NCI-H2081 (cell line): Measurements from ENCODE around the gene CAMTA1.
"Not testable (repeated sequence)": the region's sequence is repeated elsewhere in the genome, so short reads cannot be mapped to it uniquely, and the experiment has no call there.

Experiments used
- DNase-seq, 2 experiments: peaks; one replicate each; lab custom pipeline; 2025; lab: John Stamatoyannopoulos, UW

Gene CAMTA1

GRCh38 chr1:7313826-7314225 is 528.6 kb downstream of the CAMTA1 start:
- no peak for DNase-seq

GRCh38 chr1:7315316-7315715 is 530.1 kb downstream of the CAMTA1 start:
- DNase-seq = no peak

- DNase-seq = no peak
These were observed 530.7 kb downstream of the CAMTA1 start for GRCh38 chr1:7315946-7316345.

DNA sequence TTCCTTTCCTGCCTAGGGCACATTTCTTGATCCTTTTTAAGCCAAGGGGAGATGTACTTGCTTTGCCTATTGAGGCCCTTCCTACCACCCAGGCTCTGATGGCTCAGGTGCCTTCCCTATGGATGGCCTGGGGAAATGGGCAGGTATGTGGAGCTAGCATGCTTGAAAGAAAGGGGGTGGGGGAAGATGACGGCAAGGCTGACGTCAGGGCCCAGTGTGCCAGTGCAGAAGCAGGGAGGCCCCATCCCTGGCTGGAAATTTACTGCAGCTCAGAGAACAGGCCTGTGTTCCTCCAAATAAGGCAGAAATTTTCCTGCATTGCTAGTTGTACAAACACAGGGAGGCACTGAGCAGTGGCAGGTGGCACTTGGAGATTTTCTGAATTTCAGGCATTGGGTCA is 532.6 kb downstream of the CAMTA1 start:
- no peak for DNase-seq

- no peak for DNase-seq
These were observed 533.9 kb downstream of the CAMTA1 start for GRCh38 chr1:7319196-7319595.

GRCh38 chr1:7320661-7321060 is 535.4 kb downstream of the CAMTA1 start:
- no peak for DNase-seq

DNA sequence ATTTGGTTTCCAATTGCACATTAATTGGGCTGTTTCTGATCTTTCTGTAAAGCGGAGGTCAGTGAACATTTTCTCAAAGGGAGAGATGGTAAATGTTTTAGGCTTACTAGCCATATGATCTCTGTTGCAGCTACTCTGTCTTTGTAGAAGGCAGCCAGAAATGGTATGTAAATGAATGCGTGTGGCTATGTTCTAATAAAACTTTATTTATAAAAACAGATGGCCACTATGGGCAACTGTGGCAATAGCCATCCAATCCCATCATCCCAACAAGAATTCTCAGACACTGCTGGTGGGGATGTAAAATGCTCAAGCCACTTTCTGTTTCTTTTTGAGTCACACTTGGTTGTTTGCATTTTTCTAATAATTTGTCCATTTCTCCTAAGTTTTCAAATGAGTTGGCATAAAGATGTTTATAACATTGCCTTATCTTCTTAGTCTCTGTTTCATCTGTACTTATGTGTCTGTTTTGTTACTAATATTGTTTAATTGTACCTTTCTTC is 537.1 kb downstream of the CAMTA1 start:
- no peak for DNase-seq

DNA sequence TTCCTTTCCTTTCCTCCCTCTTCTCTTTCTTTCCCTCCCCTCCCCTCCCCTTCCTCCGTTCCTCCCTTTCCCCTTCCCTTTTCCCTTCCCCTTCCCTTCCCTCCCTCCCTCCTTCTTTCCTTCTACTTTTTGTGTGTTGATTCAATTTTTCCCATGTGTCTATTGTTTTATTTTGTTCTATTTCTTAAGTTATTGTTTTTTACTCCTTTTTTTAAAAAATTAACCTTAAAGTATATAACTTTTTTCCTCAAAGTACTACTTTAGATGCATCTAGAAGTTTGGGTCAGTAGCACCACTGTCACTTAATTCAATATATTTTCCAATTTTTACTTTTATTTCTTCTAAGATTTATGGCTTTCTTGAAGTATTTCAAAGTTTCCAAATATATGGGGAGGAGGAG is 537.7 kb downstream of the CAMTA1 start:
- no peak for DNase-seq

DNA sequence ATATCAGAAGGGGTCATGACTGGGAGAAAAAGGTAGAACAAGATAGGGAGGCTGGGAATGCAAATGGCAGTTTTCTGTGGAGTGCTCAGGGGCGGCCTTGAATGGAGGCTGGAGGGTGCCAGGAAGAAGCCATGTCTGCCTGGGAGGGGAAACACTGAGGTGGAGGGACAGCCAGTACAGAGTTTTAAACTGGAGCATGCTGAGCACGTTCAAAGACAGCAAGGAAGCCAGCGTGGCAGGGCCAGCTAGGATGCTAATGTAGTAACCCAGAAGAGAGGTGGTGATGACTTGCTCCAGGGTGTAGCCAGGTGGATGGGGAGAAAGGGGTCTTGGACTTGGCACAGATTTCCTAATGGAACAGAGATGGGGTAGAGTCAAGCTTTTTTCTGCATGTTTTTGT is 540.0 kb downstream of the CAMTA1 start:
- no peak for DNase-seq

DNA sequence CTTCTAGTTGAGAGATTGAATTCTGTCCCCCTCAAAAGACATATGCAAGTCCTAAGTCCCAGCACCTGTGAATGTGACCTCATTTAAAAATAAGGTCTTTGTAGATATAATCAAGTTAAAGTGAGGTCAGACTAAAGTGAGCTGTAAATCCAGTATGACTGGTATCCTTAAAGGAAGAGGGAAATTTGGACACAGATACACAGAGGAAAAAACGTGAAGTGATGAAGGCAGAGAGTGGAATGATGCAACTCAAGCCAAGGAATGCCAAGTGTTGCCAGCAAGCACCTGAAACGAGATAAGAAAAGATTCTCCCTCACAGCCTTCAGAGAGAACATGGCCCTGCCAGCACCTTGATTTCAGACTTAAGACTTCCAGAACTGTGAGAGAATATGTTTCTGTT is 541.1 kb downstream of the CAMTA1 start:
- no peak for DNase-seq

GRCh38 chr1:7327849-7328248 is 542.6 kb downstream of the CAMTA1 start:
- DNase-seq = no peak

- no peak for DNase-seq
These were observed 544.8 kb downstream of the CAMTA1 start for GRCh38 chr1:7329868-7330615.

DNA sequence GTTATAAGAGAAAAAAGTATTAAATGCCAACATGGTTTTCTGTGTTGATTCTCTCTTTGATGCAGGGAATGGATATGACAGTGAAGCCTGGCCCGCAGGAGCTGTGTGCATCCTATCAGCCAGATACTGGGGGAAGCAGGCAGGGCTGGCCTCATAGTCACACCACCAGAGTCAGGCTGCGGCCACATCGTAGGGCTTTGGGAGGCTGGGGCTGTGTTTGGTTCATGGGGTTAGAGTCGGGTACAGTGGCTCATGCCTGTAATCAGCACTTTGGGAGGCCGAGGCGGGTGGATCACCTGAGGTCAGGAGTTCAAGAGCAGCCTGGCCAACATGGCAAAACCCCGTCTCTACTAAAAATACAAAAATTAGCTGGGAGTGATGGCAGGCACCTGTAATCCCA is 545.5 kb downstream of the CAMTA1 start:
- DNase-seq = not testable (repeated sequence)

GRCh38 chr1:7331926-7332535 is 546.8 kb downstream of the CAMTA1 start:
- no peak for DNase-seq

GRCh38 chr1:7333094-7333493 is 547.8 kb downstream of the CAMTA1 start:
- no peak for DNase-seq

GRCh38 chr1:7333620-7334019 is 548.4 kb downstream of the CAMTA1 start:
- no peak for DNase-seq

- DNase-seq = peak; percentile 66 to 92
These were observed 549.3 kb downstream of the CAMTA1 start for GRCh38 chr1:7334475-7335035.

DNA sequence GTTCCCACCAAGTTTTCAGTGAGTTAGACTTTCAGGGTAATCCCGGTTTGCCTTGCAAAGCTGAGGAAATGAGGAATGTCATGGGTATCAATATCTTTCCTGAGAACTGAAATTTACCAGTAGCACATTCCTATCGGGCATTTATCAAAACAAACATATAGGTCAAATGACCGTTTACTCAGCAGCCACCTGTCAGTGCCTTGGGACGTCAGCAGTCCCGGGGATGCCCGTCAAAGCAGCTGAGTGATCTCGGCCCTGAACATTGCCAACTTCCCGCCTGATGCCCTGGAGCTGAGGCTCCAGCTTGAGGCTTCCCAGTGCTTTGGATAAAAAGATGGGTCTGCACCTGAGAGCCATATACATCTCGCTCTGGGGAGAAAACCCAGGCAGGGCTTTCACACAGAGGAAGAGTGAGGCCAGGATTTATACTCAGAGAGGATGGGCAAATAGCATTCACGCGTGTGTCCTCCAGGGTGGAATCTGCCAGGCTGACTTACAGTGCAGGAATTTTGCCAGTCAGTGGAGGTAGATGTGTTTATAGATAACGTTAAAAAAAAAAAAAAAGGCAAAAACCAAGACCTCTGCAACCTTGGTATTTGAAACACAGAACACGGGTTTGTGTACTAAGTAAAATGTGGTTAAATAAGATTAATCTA is 550.1 kb downstream of the CAMTA1 start:
- DNase-seq = no peak

GRCh38 chr1:7338439-7338838 is 553.2 kb downstream of the CAMTA1 start:
- DNase-seq = no peak

DNA sequence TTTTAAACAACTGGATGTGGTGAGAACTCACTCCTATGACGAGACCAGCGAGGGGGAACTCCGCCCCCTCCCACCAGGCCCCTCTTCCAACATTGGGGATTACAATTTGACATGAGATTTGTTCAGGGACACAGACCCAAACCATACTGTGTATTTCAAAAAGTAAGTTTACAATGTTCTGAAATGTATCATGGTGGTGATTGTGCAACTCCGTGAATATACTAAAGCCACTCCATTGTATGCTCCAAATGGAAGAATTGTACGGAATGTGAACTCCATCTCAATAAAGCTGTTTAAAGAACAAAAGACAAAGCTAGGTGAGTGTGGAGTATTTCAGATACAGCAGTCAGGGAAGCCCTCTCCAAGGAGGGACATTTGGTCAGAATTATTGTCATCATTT is 553.8 kb downstream of the CAMTA1 start:
- DNase-seq = no peak

GRCh38 chr1:7339953-7340352 is 554.7 kb downstream of the CAMTA1 start:
- peak; percentile 58 to 86 for DNase-seq

DNA sequence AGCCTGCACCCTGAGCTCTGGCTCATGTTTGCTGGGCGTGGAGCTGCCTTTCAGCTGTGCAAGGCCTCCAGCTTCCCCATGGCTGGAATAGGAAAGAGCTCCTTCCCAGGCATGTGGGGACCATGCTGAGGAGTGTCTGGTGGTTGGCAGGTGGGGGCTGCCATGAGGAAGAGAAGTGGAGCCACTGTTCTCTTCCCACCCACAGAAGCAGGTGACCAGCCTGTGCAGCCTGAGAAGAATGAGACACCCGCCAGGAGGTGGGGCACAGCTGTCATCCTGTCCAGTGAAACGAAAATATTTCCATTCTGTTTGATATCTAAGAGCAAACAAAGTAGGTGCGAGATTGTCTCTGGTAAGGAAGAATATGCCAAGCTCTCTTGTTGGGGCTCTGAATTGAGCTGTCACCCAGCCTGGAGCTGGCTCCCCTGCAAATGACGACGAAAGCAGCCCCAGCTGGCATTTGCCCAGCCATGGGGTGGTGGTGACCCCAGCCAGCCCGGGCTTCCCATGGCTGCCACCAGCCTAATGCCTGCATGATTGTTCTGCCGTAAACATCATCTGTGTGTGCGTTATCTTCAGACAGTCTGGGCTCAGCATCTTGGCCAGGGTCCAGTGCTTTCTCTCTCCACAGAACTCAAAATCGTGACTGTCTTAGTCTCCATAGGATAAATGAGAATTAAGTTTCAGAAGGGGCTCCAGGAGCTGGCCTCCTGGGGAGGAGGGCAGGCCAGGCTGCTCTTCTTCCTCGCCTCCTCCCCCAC is 556.1 kb downstream of the CAMTA1 start:
- peak; percentile 22 to 61 for DNase-seq
